SK-N-SH (cell line): ENCODE data around the gene RASA1. TPM values are rescaled to one million over a fixed set of nuclear protein-coding genes. Genes with fewer than 3 reads are reported as not detected.

Experiments
- CTCF ChIA-PET: fragments of 300-600, 350-600 bp; formaldehyde crosslinking; extraction: SDS; loops from one replicate; lab custom pipeline; 2021; lab: Yijun Ruan, JAX
- POLR2A ChIA-PET: fragments of 350-600 bp; sonication (Branson Sonifier 250); formaldehyde crosslinking; extraction: SDS; loops from one replicate; lab custom pipeline; 2020; ENCODE audit warnings: antibody characterized with exemption, inconsistent platforms; lab: Yijun Ruan, JAX
- DNase-seq: peaks from one replicate; pipeline ENCODE4 v3.0.0; 2012
- H2AFZ ChIP-seq: fragments of 200-600 bp; sonication (generic); 2 replicates; pipeline ENCODE4 v1.8.1; 2016; ENCODE audit warnings: antibody characterized with exemption, mild to moderate bottlenecking, low read depth
- H3F3A ChIP-seq: fragments of 200-600 bp; sonication (generic); replicated peaks from 2 replicates; pipeline ENCODE3; 2016; ENCODE audit warnings: antibody characterized with exemption, mild to moderate bottlenecking; ENCODE audit not compliant: insufficient read depth
- H3K27ac ChIP-seq, 2 experiments: fragments of 200-500 bp in 1 of 2; fragments of 200-600 bp in 1 of 2; sonication (Bioruptor generic) in 1 of 2; sonication (generic), shearing (Covaris generic) in 1 of 2; 2 replicates each; pipeline versions ENCODE4 v1.5.1 to v1.6.1; 2014 to 2016; ENCODE audit warnings: low read depth in 2 of 2, inconsistent platforms in 1 of 2, low read length in 1 of 2, mild to moderate bottlenecking in 1 of 2, mixed read lengths in 1 of 2
- H3K27me3 ChIP-seq: fragments of 200-600 bp; sonication (generic), shearing (Covaris generic); 2 replicates; pipeline ENCODE4 v1.6.1; 2016; ENCODE audit warnings: mixed run types; ENCODE audit not compliant: insufficient read depth
- H3K36me3 ChIP-seq, 2 experiments: fragments of 200-500 bp in 1 of 2; fragments of 200-600 bp in 1 of 2; sonication (Bioruptor generic) in 1 of 2; sonication (generic) in 1 of 2; replicated peaks in 1 of 2; 2 replicates each; pipeline versions ENCODE3 to v1.5.1; 2014 to 2016; ENCODE audit warnings: low read length in 1 of 2, mild to moderate bottlenecking in 1 of 2; ENCODE audit not compliant: insufficient read depth in 2 of 2, control insufficient read depth in 1 of 2
- H3K4me1 ChIP-seq, 2 experiments: fragments of 200-500 bp in 1 of 2; fragments of 200-600 bp in 1 of 2; sonication (Bioruptor generic) in 1 of 2; sonication (generic), shearing (Covaris generic) in 1 of 2; 2 replicates each; pipeline versions ENCODE4 v1.5.1 to v1.6.1; 2014 to 2016; ENCODE audit warnings: low read depth in 1 of 2, low read length in 1 of 2, mixed run types in 1 of 2; ENCODE audit not compliant: insufficient read depth in 2 of 2, control insufficient read depth in 1 of 2
- H3K4me2 ChIP-seq: fragments of 200-600 bp; sonication (generic), shearing (Covaris generic); 2 replicates; pipeline ENCODE4 v1.6.1; 2017; ENCODE audit warnings: mixed run types
- H3K4me3 ChIP-seq, 2 experiments: fragments of 200-500 bp in 1 of 2; fragments of 200-600 bp in 1 of 2; sonication (Bioruptor generic) in 1 of 2; sonication (generic), shearing (Covaris generic) in 1 of 2; 2 replicates each; pipeline versions ENCODE4 v1.5.1 to v1.8.1; 2014 to 2016; ENCODE audit warnings: low read depth in 2 of 2, inconsistent platforms in 1 of 2, low read length in 1 of 2, mild to moderate bottlenecking in 1 of 2, mixed read lengths in 1 of 2, moderate library complexity in 1 of 2
- H3K79me2 ChIP-seq: fragments of 200-600 bp; sonication (generic); 2 replicates; pipeline ENCODE4 v1.8.1; 2017; ENCODE audit warnings: mild to moderate bottlenecking; ENCODE audit not compliant: insufficient read depth
- H3K9ac ChIP-seq: fragments of 200-600 bp; sonication (generic); 2 replicates; pipeline ENCODE4 v1.6.1; 2017; ENCODE audit warnings: mixed run types
- H3K9me2 ChIP-seq: fragments of 200-600 bp; sonication (generic); 2 replicates; pipeline ENCODE4 v1.6.1; 2017; ENCODE audit warnings: mixed run types
- H3K9me3 ChIP-seq: fragments of 200-600 bp; sonication (generic); 2 replicates; pipeline ENCODE4 v1.6.1; 2017; ENCODE audit warnings: mixed run types, mild to moderate bottlenecking, moderate library complexity
- H4K20me1 ChIP-seq: fragments of 200-600 bp; sonication (generic); 2 replicates; pipeline ENCODE4 v1.6.1; 2017; ENCODE audit warnings: mild to moderate bottlenecking, mixed run types; ENCODE audit not compliant: insufficient read depth
- CTCF ChIP-seq: fragments of 200-600 bp; sonication (generic); IDR thresholded peaks from 2 replicates; pipeline ENCODE4 v1.6.1; 2017; ENCODE audit warnings: antibody characterized with exemption, mild to moderate bottlenecking, moderate library complexity
- FOXJ3 ChIP-seq: sonication (generic); formaldehyde crosslinking; IDR thresholded peaks from 2 replicates; pipeline ENCODE4 v1.5.1; 2020; ENCODE audit warnings: mild to moderate bottlenecking, missing genetic modification reagents
- FOXM1 ChIP-seq: IDR thresholded peaks from 2 replicates; pipeline ENCODE4 v1.4.0; 2012; ENCODE audit warnings: low read depth, mild to moderate bottlenecking
- GATA2 ChIP-seq: sonication (generic); formaldehyde crosslinking; IDR thresholded peaks from 2 replicates; pipeline ENCODE4 v1.5.0; 2020; ENCODE audit warnings: mild to moderate bottlenecking, missing genetic modification reagents
- IRF3 ChIP-seq: fragments of 150-350 bp; IDR thresholded peaks from 2 replicates; pipeline ENCODE4 v1.6.1; 2016; ENCODE audit warnings: mild to moderate bottlenecking, low read depth, low read length
- MAX ChIP-seq: IDR thresholded peaks from 2 replicates; pipeline ENCODE4 v1.4.0; 2012; ENCODE audit warnings: low read depth
- MXI1 ChIP-seq: IDR thresholded peaks from 2 replicates; pipeline ENCODE4 v1.6.1; 2012; ENCODE audit warnings: mild to moderate bottlenecking, low read depth, low read length, improper control_type of control experiment
- POLR2AphosphoS5 ChIP-seq: IDR thresholded peaks from 2 replicates; pipeline ENCODE4 v1.6.1; 2012; ENCODE audit warnings: low read depth, low read length
- RFX5 ChIP-seq: IDR thresholded peaks from 2 replicates; pipeline ENCODE4 v1.6.1; 2012; ENCODE audit warnings: mild to moderate bottlenecking, improper control_type of control experiment, low read length
- RXRA ChIP-seq: IDR thresholded peaks from 2 replicates; pipeline ENCODE4 v1.4.0; 2012; ENCODE audit warnings: low read depth, mild to moderate bottlenecking, borderline replicate concordance
- SIN3A ChIP-seq: IDR thresholded peaks from 2 replicates; pipeline ENCODE4 v1.6.1; 2012; ENCODE audit warnings: low read depth, mild to moderate bottlenecking, low read length, moderate library complexity, borderline replicate concordance
- TAF1 ChIP-seq: IDR thresholded peaks from 2 replicates; pipeline ENCODE4 v1.6.1; 2012; ENCODE audit warnings: low read depth, mild to moderate bottlenecking, low read length, moderate library complexity, borderline replicate concordance
- TEAD4 ChIP-seq: IDR thresholded peaks from 2 replicates; pipeline ENCODE4 v1.4.0; 2012; ENCODE audit warnings: mild to moderate bottlenecking, borderline replicate concordance; ENCODE audit not compliant: insufficient read depth
- USF2 ChIP-seq: fragments of 150-350 bp; IDR thresholded peaks from 2 replicates; pipeline ENCODE4 v1.6.1; 2017; ENCODE audit warnings: antibody characterized with exemption, low read length, low read depth, borderline replicate concordance
- YY1 ChIP-seq: IDR thresholded peaks from 2 replicates; pipeline ENCODE4 v1.4.0; 2012; ENCODE audit warnings: low read depth, mild to moderate bottlenecking
- WGBS: methylation state at CpG from one replicate; pipeline ENCODE4 v1.1.6; 2017; ENCODE audit warnings: low lambda C conversion rate; 5-methylcytosine and 5-hydroxymethylcytosine counted together
- polyA plus RNA-seq, 3 experiments: library from polyadenylated mRNA; depleted of rRNA; stranded (reverse); fragments of >200 nt; gene quantifications; 2 replicates each; pipeline ENCODE4 v1.2.3, GENCODE V29; 2012

RASA1 gene
- polyA plus RNA-seq, 1 of the 3 experiments (the other 2 are of a cell fraction) = 49.1 TPM

- Histone ChIP-seq H3K9me3 (no peaks in the 10 kb centered on the region), H3K79me2 (peaks cover 34% of the 10 kb centered on the region; the same call in 1 of the 2 replicates), H3K4me3 (no peak overlapping the region), H3F3A (peaks cover 52% of the 10 kb centered on the region), H3K27ac (no peak overlapping the region), H3K9me2 (no peaks in the 10 kb centered on the region), H3K9ac (no peak overlapping the region), H3K4me2 (no peak overlapping the region), H3K4me1 (peaks cover 0 to 10% of the 10 kb centered on the region in 2 experiments; a peak in 1 of 4 replicates), H3K27me3 (no peaks in the 10 kb centered on the region), H2AFZ (no peak overlapping the region), H4K20me1 (no peaks in the 10 kb centered on the region), H3K36me3 (peaks cover 94% of the 10 kb centered on the region in 2 experiments)
- WGBS = 97% methylated on average over 1 of the region's 1 CpG
- DNase-seq = no peak
- ChIA-PET POLR2A (no interaction called here), CTCF (no interaction called here)
- TF ChIP-seq USF2 (no peak), TEAD4 (no peak), RFX5 (no peak), YY1 (no peak), TAF1 (no peak), FOXJ3 (no peak), FOXM1 (no peak), POLR2AphosphoS5 (no peak), SIN3A (no peak), RXRA (no peak), GATA2 (CRISPR knock-in tag) (no peak), MAX (no peak), IRF3 (no peak), MXI1 (no peak), CTCF (no peak)
These were observed 114.5 kb downstream of the RASA1 start for GRCh38 chr5:87382224-87382623.
